OCI-LY1 (cell line): Measurements from ENCODE around the gene LAYN.

ENCODE experiments used
- EZH2 ChIP-seq: fragments of 200-600 bp; sonication (generic), shearing (Covaris generic); IDR thresholded peaks from 2 replicates; pipeline ENCODE4 v1.8.0; 2017; ENCODE audit warnings: borderline replicate concordance, mixed run types, mild to moderate bottlenecking, antibody characterized with exemption, low read length, moderate library complexity, mixed read lengths
- TF ChIP-seq, protein P1 (sequence below): fragments of 200-600 bp; sonication (generic), shearing (Covaris generic); IDR thresholded peaks from 2 replicates; pipeline ENCODE4 v1.5.1; 2017; ENCODE audit warnings: mild to moderate bottlenecking, antibody characterized with exemption, low read length, moderate library complexity, mixed read lengths

DNA sequence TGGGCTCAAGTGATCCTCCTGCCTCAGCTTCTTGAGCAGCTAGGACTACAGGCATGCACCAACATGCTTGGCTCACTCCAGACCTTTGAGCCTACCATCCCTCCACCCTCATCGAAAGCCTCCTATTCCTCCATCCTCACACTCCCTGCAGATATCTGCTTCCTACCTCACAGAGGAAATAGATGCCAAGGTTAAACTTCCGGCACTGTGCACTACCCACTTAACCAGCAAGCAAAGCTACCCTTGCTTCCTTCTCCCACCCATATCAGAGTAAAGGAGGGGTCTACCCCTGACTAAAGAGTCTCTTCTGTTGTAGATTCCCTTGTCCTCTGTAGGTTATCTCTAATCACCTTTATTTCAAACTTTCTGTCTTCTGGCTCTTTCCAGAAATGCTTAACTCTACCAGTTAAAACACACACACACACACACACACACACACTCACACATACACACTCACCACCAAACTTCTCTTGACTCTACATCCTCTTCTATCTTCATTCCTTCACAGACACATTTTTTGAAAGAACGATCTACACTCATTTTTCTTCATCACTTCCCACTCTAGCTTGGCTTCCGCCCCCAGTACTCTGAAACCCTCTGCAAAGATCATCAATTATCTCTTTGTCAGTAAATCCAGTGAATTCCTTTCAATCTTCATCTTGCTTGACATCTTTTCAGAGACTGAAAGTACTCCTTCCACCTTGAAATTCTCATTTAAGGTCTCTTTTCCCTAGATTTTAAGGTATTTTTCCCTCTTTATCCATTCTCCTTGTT is 50.9 kb downstream of the LAYN start:
- TF ChIP-seq, protein P1, sequence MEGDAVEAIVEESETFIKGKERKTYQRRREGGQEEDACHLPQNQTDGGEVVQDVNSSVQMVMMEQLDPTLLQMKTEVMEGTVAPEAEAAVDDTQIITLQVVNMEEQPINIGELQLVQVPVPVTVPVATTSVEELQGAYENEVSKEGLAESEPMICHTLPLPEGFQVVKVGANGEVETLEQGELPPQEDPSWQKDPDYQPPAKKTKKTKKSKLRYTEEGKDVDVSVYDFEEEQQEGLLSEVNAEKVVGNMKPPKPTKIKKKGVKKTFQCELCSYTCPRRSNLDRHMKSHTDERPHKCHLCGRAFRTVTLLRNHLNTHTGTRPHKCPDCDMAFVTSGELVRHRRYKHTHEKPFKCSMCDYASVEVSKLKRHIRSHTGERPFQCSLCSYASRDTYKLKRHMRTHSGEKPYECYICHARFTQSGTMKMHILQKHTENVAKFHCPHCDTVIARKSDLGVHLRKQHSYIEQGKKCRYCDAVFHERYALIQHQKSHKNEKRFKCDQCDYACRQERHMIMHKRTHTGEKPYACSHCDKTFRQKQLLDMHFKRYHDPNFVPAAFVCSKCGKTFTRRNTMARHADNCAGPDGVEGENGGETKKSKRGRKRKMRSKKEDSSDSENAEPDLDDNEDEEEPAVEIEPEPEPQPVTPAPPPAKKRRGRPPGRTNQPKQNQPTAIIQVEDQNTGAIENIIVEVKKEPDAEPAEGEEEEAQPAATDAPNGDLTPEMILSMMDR: no peak
- TF ChIP-seq EZH2: no peak
